ENCODE measurements around the gene SPEG. TPM values are rescaled to one million over a fixed set of nuclear protein-coding genes. Genes with fewer than 3 reads are reported as not detected.
"Not testable (repeated sequence)": the region's sequence is repeated elsewhere in the genome, so short reads cannot be mapped to it uniquely, and the experiment has no call there.

Gene SPEG
- total RNA-seq, 3 donors from 2014 or later: 0.74 to 2.1 (median 0.79) TPM

GRCh38 chr2:219399716-219400478 is 34.7 kb upstream of the SPEG start:
- peaks cover 11% of the 10 kb centered on the region for H3K4me1 Mint-ChIP-seq (ENCODE audit: low read depth)
- no peaks in the 10 kb centered on the region for H3K9me3 Mint-ChIP-seq
- H3K4me3 Mint-ChIP-seq: no peak overlapping the region
- DNase-seq (no peak), ATAC-seq (no peak)
- H3K36me3 Mint-ChIP-seq (ENCODE audit: insufficient read depth): no peaks in the 10 kb centered on the region
- H3K27me3 Mint-ChIP-seq (ENCODE audit: low read depth): peaks cover 15% of the 10 kb centered on the region

GRCh38 chr2:219400562-219400961 is 34.1 kb upstream of the SPEG start:
- Mint-ChIP-seq H3K27me3 (ENCODE audit: low read depth) (peaks cover 17% of the 10 kb centered on the region), H3K9me3 (no peaks in the 10 kb centered on the region), H3K4me1 (ENCODE audit: low read depth) (peaks cover 11% of the 10 kb centered on the region), H3K36me3 (ENCODE audit: insufficient read depth) (no peaks in the 10 kb centered on the region), H3K4me3 (no peak overlapping the region)
- no peak for DNase-seq
- no peak for ATAC-seq

GRCh38 chr2:219401606-219402005 is 33.0 kb upstream of the SPEG start:
- H3K9me3 Mint-ChIP-seq: no peaks in the 10 kb centered on the region
- H3K4me1 Mint-ChIP-seq (ENCODE audit: low read depth): peaks cover 11% of the 10 kb centered on the region
- H3K4me3 Mint-ChIP-seq: no peak overlapping the region
- H3K27me3 Mint-ChIP-seq (ENCODE audit: low read depth): peaks cover 17% of the 10 kb centered on the region
- no peak for DNase-seq
- no peaks in the 10 kb centered on the region for H3K36me3 Mint-ChIP-seq (ENCODE audit: insufficient read depth)
- ATAC-seq: no peak

DNA sequence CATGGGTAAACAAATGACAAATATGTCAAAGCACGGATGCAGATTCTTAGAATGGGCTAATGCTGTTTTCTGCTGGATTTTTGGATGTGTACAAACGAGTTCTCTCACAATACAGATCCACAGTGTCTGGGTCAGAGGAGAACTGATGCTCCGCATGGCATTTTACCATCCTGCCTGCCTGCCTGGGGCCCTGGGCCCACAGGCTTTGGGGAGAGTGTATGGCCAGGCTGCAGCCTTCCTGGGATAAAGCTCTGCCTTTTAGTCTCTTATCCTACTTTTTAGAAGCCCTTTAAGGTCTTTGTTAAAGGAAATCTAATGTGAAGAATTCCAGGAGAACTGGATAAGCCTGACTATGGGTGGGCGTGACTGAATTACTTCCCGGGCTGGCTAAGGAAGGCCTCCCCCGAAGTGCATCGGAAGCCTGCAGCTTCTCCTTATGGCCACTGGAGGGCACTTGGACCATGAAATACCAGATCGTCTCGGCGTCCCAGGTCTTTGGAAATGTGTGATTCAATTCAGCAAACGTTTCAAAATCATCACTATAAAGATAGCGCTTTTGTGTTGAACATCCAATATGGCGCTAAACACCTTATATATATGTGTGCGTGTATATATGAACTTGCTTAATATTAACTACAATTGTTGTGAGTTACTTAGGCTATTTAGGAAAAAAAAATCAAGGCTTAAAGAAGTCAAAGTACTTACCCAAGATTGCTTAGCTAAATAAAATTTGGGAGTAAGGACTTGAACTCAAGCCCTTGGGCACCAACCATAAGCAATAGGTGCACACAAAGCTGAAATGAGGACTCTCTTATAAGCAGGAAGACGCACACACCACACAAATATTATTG is 31.8 kb upstream of the SPEG start:
- peak; percentile 88 to 90 for ATAC-seq
- DNase-seq: peak; percentile 54
- no peaks in the 10 kb centered on the region for H3K9me3 Mint-ChIP-seq
- peaks cover 17% of the 10 kb centered on the region for H3K27me3 Mint-ChIP-seq (ENCODE audit: low read depth)
- H3K36me3 Mint-ChIP-seq (ENCODE audit: insufficient read depth): no peaks in the 10 kb centered on the region
- H3K4me3 Mint-ChIP-seq: no peak overlapping the region
- peaks cover 2% of the 10 kb centered on the region for H3K4me1 Mint-ChIP-seq (ENCODE audit: low read depth)

DNA sequence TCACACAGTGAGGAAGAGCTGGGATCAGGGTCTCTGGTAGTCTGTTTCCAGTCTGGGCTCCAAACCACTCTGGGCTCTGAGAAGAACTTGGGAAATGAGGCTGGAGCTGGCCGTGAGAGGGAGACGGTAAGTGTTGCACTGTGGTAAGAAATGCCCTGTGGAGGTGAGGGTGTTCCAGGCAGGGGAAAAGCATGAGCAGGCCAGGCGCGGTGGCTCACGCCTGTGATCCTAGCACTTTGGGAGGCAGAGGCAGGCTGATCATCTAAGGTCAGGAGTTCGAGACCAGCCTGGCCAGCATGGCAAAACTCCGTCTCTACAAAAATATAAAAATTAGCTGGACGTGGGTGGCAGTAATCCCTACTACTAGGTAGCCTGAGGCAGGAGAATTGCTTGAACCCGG is 30.8 kb upstream of the SPEG start:
- Mint-ChIP-seq H3K9me3 (no peaks in the 10 kb centered on the region), H3K4me3 (no peak overlapping the region), H3K36me3 (ENCODE audit: insufficient read depth) (no peaks in the 10 kb centered on the region), H3K4me1 (ENCODE audit: low read depth) (peaks cover 2% of the 10 kb centered on the region), H3K27me3 (ENCODE audit: low read depth) (peaks cover 17% of the 10 kb centered on the region)
- DNase-seq (no peak), ATAC-seq (no peak)

- no peak for DNase-seq
- Mint-ChIP-seq H3K36me3 (ENCODE audit: insufficient read depth) (no peaks in the 10 kb centered on the region), H3K9me3 (no peaks in the 10 kb centered on the region), H3K27me3 (ENCODE audit: low read depth) (peaks cover 17% of the 10 kb centered on the region), H3K4me3 (no peak overlapping the region), H3K4me1 (ENCODE audit: low read depth) (peaks cover 2% of the 10 kb centered on the region)
- ATAC-seq: no peak
These were observed 30.2 kb upstream of the SPEG start for GRCh38 chr2:219404291-219404910.

DNA sequence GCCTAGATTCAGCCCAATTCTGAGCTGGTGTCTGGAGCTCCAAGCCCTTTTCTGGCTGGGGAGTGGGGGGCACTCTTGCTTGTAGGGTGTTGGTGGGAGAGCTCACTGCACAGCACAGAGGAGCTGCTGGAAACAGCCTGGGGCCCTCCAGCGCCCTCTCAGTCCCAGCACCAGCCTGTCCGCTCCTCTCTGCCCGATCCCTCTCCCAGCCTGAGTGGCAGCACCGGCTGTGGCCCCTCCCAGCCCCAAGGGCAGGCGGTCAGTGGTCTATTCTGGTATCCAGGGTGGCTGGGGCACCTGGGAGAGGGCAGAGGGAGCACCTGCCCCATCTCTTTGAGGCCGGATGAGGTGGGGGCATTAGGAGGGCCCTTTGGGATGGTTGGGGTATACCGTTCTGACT is 29.7 kb upstream of the SPEG start:
- ATAC-seq: no peak
- H3K4me3 Mint-ChIP-seq: no peak overlapping the region
- no peaks in the 10 kb centered on the region for H3K9me3 Mint-ChIP-seq
- no peaks in the 10 kb centered on the region for H3K36me3 Mint-ChIP-seq (ENCODE audit: insufficient read depth)
- no peak for DNase-seq
- H3K4me1 Mint-ChIP-seq (ENCODE audit: low read depth): peaks cover 2% of the 10 kb centered on the region
- peaks cover 22% of the 10 kb centered on the region for H3K27me3 Mint-ChIP-seq (ENCODE audit: low read depth)

DNA sequence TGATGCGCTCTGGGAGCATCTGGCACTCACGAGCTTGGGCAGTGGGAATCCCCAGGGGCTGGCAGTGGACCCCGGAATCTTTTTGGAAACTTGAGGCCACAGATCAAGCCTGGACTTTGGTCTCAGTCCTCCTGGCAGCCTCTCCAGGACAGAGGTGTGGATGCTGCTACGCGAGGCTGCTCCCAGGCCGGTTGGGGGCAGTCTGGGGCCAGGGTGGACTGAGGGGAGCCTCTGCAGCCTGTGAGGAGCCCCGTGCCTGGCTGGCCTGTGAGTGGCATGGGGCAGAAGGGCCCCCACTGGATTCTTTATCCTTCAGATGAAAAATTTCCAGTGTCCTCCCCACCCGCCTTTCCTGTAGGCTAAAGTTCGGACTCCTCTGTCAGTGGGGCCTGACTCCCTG is 29.2 kb upstream of the SPEG start:
- Mint-ChIP-seq H3K27me3 (ENCODE audit: low read depth) (peaks cover 24% of the 10 kb centered on the region), H3K4me1 (ENCODE audit: low read depth) (peaks cover 2% of the 10 kb centered on the region)

DNA sequence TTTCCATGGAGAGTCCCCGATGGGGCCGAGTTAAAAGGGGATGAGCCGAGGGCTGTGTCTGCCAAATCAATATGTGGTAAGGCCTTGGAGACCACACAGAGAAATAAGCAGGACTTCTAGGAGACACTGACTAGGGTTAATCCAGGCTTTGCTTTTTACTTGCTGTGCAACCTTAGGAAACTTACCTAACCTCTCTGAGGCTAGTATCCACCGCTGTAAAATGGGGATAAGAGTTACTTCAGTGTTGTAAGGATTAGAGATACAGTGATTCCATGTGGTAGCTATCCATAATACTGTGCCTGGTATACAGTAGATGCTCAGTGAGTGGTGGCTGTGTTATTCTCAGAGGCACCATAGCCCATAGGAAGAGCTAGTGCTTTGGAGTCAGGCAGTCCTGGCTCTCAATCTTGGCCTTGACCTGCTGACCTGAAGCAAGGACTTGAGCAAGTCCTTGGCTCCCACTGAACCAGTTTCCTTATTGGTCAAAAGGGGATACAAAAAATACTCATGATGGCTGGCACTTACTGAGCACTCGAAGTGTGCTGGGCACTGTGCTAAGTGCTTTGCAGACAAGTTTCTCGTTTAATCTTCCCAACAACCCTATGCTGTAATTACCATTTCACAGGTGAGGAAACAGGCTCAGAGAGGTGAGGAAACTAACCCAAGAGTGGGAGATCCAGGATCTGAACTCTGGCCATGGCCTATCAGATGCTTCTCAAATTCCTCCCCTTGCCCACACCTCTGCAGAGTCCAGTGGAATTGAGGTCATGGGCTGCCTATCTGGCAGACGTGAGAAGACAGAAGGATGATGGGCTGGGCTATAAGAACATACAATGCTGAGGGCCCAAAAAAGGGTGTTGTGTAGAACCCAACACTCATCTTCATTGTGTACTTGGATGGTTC is 28.4 kb upstream of the SPEG start:
- H3K36me3 Mint-ChIP-seq (ENCODE audit: insufficient read depth): no peaks in the 10 kb centered on the region
- no peak for ATAC-seq
- H3K27me3 Mint-ChIP-seq (ENCODE audit: low read depth): peaks cover 26% of the 10 kb centered on the region
- no peaks in the 10 kb centered on the region for H3K9me3 Mint-ChIP-seq
- H3K4me3 Mint-ChIP-seq: no peak overlapping the region
- peaks cover 2% of the 10 kb centered on the region for H3K4me1 Mint-ChIP-seq (ENCODE audit: low read depth)
- DNase-seq: no peak

More for the DNA sequence above, 29.2 kb upstream of the SPEG start:
- H3K4me3 Mint-ChIP-seq: no peak overlapping the region
- ATAC-seq (no peak), DNase-seq (no peak)
- H3K36me3 Mint-ChIP-seq (ENCODE audit: insufficient read depth): no peaks in the 10 kb centered on the region
- no peaks in the 10 kb centered on the region for H3K9me3 Mint-ChIP-seq

DNA sequence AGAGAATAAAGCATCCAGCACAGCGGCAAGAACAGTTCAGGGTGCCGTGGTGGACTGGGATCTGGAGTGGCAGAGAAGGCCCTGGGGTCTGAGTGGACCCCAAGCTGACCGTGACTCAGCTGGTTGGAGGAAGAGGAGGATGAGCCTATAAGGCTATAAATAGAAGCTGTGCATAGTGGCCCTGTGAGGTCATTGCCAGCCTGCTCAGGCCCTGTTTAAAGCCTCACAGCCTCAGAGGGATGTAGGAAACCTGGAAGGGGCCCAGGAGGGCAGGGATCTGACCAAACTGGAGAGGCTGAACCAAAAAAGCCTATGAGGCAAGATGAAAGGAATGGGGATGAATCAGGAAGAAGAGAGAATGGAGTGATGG is 27.8 kb upstream of the SPEG start:
- H3K36me3 Mint-ChIP-seq (ENCODE audit: insufficient read depth): no peaks in the 10 kb centered on the region
- H3K4me3 Mint-ChIP-seq: no peak overlapping the region
- ATAC-seq: no peak
- DNase-seq: no peak
- no peaks in the 10 kb centered on the region for H3K9me3 Mint-ChIP-seq
- H3K27me3 Mint-ChIP-seq (ENCODE audit: low read depth): peaks cover 31% of the 10 kb centered on the region
- peaks cover 2% of the 10 kb centered on the region for H3K4me1 Mint-ChIP-seq (ENCODE audit: low read depth)

- not testable (repeated sequence) for H3K4me3 Mint-ChIP-seq; H3K9me3 Mint-ChIP-seq; DNase-seq; ATAC-seq; H3K4me1 Mint-ChIP-seq (ENCODE audit: low read depth); H3K36me3 Mint-ChIP-seq (ENCODE audit: insufficient read depth)
- peaks cover 32% of the 10 kb centered on the region for H3K27me3 Mint-ChIP-seq (ENCODE audit: low read depth)
These were observed 27.3 kb upstream of the SPEG start for GRCh38 chr2:219407343-219407742.

GRCh38 chr2:219408204-219408603 is 26.4 kb upstream of the SPEG start:
- Mint-ChIP-seq H3K27me3 (ENCODE audit: low read depth) (peaks cover 36% of the 10 kb centered on the region), H3K4me3 (no peak overlapping the region), H3K36me3 (ENCODE audit: insufficient read depth) (no peaks in the 10 kb centered on the region), H3K9me3 (no peaks in the 10 kb centered on the region), H3K4me1 (ENCODE audit: low read depth) (no peaks in the 10 kb centered on the region)
- ATAC-seq: no peak
- DNase-seq: no peak

- no peaks in the 10 kb centered on the region for H3K36me3 Mint-ChIP-seq (ENCODE audit: insufficient read depth)
- H3K4me3 Mint-ChIP-seq: no peak overlapping the region
- no peak for ATAC-seq
- H3K27me3 Mint-ChIP-seq (ENCODE audit: low read depth): peaks cover 38% of the 10 kb centered on the region
- H3K4me1 Mint-ChIP-seq (ENCODE audit: low read depth): no peaks in the 10 kb centered on the region
- H3K9me3 Mint-ChIP-seq: no peaks in the 10 kb centered on the region
- no peak for DNase-seq
These were observed 26.0 kb upstream of the SPEG start for GRCh38 chr2:219408631-219409030.

DNA sequence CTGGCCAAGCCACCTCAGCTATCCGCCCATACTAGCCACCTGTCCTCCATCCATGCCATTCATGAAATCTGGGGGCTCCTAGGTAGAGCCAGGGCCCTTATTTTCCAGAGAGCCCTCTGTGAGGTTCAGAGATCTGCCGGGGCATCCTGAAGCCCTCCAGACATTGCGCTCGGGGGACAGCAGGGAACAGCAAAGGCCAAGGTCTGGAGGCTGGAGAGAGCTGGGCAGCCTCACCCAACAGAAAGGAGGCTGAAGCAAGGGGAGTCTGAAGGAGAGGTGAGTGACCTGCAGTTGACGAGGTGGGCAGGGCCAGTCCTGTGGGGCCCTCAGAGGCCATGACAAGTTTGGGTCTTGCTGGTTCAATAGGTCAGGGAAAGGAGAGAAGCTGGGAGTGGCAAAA is 25.0 kb upstream of the SPEG start:
- no peaks in the 10 kb centered on the region for H3K36me3 Mint-ChIP-seq (ENCODE audit: insufficient read depth)
- ATAC-seq (no peak), DNase-seq (no peak)
- H3K4me3 Mint-ChIP-seq: no peak overlapping the region
- H3K27me3 Mint-ChIP-seq (ENCODE audit: low read depth): peaks cover 32% of the 10 kb centered on the region
- H3K4me1 Mint-ChIP-seq (ENCODE audit: low read depth): no peaks in the 10 kb centered on the region
- H3K9me3 Mint-ChIP-seq: no peaks in the 10 kb centered on the region
